Sigmoid colon (tissue), 7 donors: ENCODE measurements around the gene MEF2A. TPM values are rescaled to one million over a fixed set of nuclear protein-coding genes. Genes with fewer than 3 reads are reported as not detected.
"Not testable (repeated sequence)": the region's sequence is repeated elsewhere in the genome, so short reads cannot be mapped to it uniquely, and the experiment has no call there.

Experiments used
- DNase-seq: peaks from one replicate; pipeline ENCODE4 v3.0.0-alpha.2; 2019
- H3K27ac ChIP-seq, 4 donors: fragments of 200-600 bp; sonication (generic); one replicate each; pipeline ENCODE4 v1.5.1; 2016 to 2019; ENCODE audit warnings: mild to moderate bottlenecking in 1 of 4
- H3K27me3 ChIP-seq, 3 donors: fragments of 200-600 bp; sonication (generic); one replicate each; pipeline ENCODE4 v1.5.1; 2019; ENCODE audit warnings: mild to moderate bottlenecking in 1 of 3
- H3K36me3 ChIP-seq, 4 donors: fragments of 200-600 bp; sonication (generic); one replicate each; pipeline ENCODE4 v1.5.1; 2016 to 2019
- H3K4me1 ChIP-seq, 4 donors: fragments of 200-600 bp; sonication (generic); one replicate each; pipeline ENCODE4 v1.5.1; 2017 to 2019
- H3K4me3 ChIP-seq, 4 donors: fragments of 200-600 bp; sonication (generic); one replicate each; pipeline ENCODE4 v1.5.1; 2017 to 2019; ENCODE audit warnings: mild to moderate bottlenecking in 2 of 4, moderate library complexity in 1 of 4
- H3K9me3 ChIP-seq, 4 donors: fragments of 200-600 bp in 3 of 4; sonication (generic) in 3 of 4; one replicate each; pipeline versions ENCODE4 v1.5.1 to v1.6.1; 2013 to 2019
- EP300 ChIP-seq, 4 donors: sonication (generic); formaldehyde crosslinking; IDR thresholded peaks; one replicate each; pipeline ENCODE4 v1.6.1; 2017; ENCODE audit warnings: antibody characterized with exemption in 4 of 4
- POLR2A ChIP-seq, 2 donors: fragments of 450-650 bp; IDR thresholded peaks; one replicate each; pipeline ENCODE4 v1.6.1; 2016; ENCODE audit warnings: antibody characterized with exemption in 2 of 2, mild to moderate bottlenecking in 2 of 2, moderate library complexity in 2 of 2
- POLR2AphosphoS5 ChIP-seq, 4 donors: sonication (generic); formaldehyde crosslinking; IDR thresholded peaks; one replicate each; pipeline ENCODE4 v1.6.1; 2017; ENCODE audit warnings: antibody characterized with exemption in 4 of 4
- WGBS, 2 donors: extraction: QIAGEN DNeasy Blood & Tissue Kit; methylation state at CpG; one replicate each; pipeline ENCODE4 v1.1.7; 2013; 5-methylcytosine and 5-hydroxymethylcytosine counted together
- intact Hi-C: fragments of 100-400 bp; cut with DNase I; formaldehyde crosslinking; loops from one replicate; pipeline ENCODE4 v1.15.1; 2023
- polyA plus RNA-seq, 3 donors: library from polyadenylated mRNA; stranded (reverse); fragments of 200-250 nt; gene quantifications; one replicate each; pipeline ENCODE4 v1.2.3, GENCODE V29; 2013
- total RNA-seq, 4 donors: library from RNA; depleted of rRNA; stranded (reverse); fragments of >200 nt; gene quantifications; one replicate each; pipeline ENCODE4 v1.1.0, GENCODE V29; 2016
- TF ChIP-seq, protein P1 (sequence below), 4 experiments: fragments of 450-650 bp in 3 of 4; fragments of 200-600 bp in 1 of 4; IDR thresholded peaks; one replicate each; pipeline ENCODE4 v1.5.1; 2016 to 2019; ENCODE audit warnings: antibody characterized with exemption in 4 of 4, mild to moderate bottlenecking in 3 of 4, moderate library complexity in 2 of 4
- donor health status: healthy with polysubstance abuse.
- donor health status: Bipolar disorder and iron deficiency.
- donor health status: healthy.

Gene MEF2A
- total and polyA plus RNA-seq, 7 donors, result 11.6 to 123 (median 78.8) TPM

DNA sequence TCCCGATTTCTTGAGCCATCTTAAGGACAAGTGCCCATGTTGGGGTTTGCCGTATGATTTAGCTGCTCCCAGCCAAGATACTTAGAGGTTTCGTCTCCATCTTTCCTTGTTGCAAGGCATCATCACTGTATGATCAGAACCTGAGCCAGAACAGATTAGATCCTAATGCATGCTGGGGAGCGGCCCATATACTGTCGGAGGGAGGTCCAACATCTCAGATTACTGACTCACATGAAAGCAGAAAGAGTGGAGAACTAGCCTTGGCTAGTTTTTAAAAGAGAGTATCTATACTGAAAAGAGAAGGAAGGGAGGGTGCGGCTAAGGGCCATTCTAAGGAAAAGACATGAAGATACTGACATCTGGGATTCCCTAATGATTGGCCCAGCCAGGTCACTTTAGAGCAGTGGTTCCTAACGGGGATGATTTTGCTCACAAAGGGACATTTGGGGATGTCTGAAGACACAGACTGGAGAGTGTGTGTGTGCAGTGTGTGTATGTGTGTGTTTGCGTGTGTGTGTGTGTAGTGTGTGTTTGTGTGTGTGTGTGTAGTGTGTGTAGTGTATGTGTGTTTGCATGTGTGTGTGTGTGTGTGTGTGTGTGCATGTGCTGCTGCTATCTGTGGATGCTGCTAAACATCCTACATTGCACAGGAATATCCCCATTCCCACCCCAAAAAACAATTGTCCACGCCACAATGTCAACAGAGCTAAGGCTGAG lies 179.7 kb downstream of the MEF2A start:
- H3K4me3 ChIP-seq, result no peak overlapping the region
- 91 to 93% methylated on average over 9 of the region's 9 CpGs for WGBS, 2 donors
- no peaks in the 10 kb centered on the region for H3K36me3 ChIP-seq
- H3K4me1 ChIP-seq, result no peaks in the 10 kb centered on the region
- no peak for TF ChIP-seq POLR2A (IDR thresholded peaks at IDR 0.05)
- intact Hi-C loops, result no loop called here
- H3K27me3 ChIP-seq, result no peaks in the 10 kb centered on the region
- DNase-seq, result no peak
- no peaks in the 10 kb centered on the region for H3K9me3 ChIP-seq
- no peak overlapping the region for H3K27ac ChIP-seq

DNA sequence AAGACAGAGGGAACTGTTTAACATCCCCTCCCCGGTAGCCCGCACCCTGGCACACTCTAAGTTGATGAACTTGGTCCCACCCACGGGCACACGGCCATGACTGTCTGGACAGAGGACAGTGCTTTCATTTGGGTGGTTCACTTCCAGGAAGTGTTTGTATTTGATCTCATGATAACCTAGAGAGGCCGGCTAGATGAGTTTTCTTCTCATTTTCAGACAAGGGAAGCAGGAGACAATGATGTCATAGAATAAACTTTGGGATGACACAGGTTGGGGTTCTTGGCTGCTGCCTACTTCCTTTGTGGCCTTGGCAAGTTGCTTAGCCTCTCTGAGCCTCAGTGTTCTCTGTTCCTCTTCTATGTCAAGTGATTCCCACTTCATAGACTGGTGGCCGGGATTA lies 183.6 kb downstream of the MEF2A start:
- TF ChIP-seq EP300 (IDR thresholded peaks at IDR 0.05) (no peak), POLR2A (IDR thresholded peaks at IDR 0.05) (no peak), POLR2AphosphoS5 (IDR thresholded peaks at IDR 0.05) (no peak)
- TF ChIP-seq, protein P1, sequence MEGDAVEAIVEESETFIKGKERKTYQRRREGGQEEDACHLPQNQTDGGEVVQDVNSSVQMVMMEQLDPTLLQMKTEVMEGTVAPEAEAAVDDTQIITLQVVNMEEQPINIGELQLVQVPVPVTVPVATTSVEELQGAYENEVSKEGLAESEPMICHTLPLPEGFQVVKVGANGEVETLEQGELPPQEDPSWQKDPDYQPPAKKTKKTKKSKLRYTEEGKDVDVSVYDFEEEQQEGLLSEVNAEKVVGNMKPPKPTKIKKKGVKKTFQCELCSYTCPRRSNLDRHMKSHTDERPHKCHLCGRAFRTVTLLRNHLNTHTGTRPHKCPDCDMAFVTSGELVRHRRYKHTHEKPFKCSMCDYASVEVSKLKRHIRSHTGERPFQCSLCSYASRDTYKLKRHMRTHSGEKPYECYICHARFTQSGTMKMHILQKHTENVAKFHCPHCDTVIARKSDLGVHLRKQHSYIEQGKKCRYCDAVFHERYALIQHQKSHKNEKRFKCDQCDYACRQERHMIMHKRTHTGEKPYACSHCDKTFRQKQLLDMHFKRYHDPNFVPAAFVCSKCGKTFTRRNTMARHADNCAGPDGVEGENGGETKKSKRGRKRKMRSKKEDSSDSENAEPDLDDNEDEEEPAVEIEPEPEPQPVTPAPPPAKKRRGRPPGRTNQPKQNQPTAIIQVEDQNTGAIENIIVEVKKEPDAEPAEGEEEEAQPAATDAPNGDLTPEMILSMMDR (IDR thresholded peaks at IDR 0.05), result no peak
- DNase-seq, result peak; percentile 56
- no peaks in the 10 kb centered on the region for H3K4me1 ChIP-seq
- 26 to 68% methylated on average over 6 of the region's 6 CpGs for WGBS, 2 donors
- H3K4me3 ChIP-seq, result no peak overlapping the region
- H3K27ac ChIP-seq, result no peak overlapping the region
- no peaks in the 10 kb centered on the region for H3K27me3 ChIP-seq
- intact Hi-C loops, result no loop called here
- H3K36me3 ChIP-seq, result no peaks in the 10 kb centered on the region
- no peaks in the 10 kb centered on the region for H3K9me3 ChIP-seq

DNA sequence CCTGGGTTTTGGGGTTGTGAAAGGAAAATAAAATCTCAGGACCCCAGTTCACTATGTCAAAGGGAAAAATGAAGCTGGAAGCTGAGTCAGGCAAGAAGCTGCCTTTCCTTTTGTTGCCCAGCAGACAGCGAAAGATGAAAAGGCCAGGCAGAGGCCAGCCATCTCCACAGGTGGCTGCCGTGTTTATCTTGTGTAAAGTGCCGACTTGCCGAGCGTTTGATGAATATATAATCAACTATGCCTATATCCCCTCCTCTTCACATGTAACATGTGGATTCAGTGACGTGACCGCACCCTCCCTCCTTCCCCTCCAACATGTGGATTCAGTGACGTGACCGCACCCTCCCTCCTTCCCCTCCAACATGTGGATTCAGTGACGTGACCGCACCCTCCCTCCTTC lies 184.5 kb downstream of the MEF2A start:
- WGBS, 2 donors, result 90% methylated on average over 11 of the region's 11 CpGs
- H3K27ac ChIP-seq, H3K4me3 ChIP-seq, H3K4me1 ChIP-seq, intact Hi-C loops, DNase-seq, H3K9me3 ChIP-seq, H3K27me3 ChIP-seq, H3K36me3 ChIP-seq: not testable (repeated sequence)

DNA sequence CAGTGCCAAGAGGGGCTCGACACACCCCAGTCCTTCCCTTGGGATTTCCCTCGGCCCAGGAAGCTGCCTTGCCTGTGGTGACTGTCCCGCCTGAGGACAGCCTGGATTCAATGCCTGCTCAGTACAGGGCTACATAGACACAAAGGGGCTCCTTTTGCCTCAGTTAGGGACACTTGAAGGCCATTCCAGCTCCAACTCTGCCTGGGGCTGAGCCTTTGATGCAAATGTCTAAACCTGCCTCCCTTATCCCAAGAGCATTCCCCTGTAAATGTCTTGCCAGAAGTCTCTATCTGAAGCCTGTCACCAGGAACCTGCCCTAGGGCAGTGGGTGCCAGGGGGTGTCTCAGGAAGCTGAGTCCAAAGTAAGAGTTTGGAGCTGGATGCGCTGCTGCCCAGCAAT lies 186.8 kb downstream of the MEF2A start:
- no peak for TF ChIP-seq POLR2AphosphoS5 (IDR thresholded peaks at IDR 0.05)
- TF ChIP-seq POLR2A (IDR thresholded peaks at IDR 0.05), result no peak
- TF ChIP-seq, protein P1 (IDR thresholded peaks at IDR 0.05), result no peak
- no peak for TF ChIP-seq EP300 (IDR thresholded peaks at IDR 0.05)
- no peak overlapping the region for H3K4me3 ChIP-seq
- intact Hi-C loops, result no loop called here
- H3K27ac ChIP-seq, result no peak overlapping the region
- no peaks in the 10 kb centered on the region for H3K36me3 ChIP-seq
- no peaks in the 10 kb centered on the region for H3K4me1 ChIP-seq
- WGBS, 2 donors, result 85 to 91% methylated on average over 4 of the region's 4 CpGs
- no peaks in the 10 kb centered on the region for H3K27me3 ChIP-seq
- no peaks in the 10 kb centered on the region for H3K9me3 ChIP-seq
- no peak for DNase-seq

DNA sequence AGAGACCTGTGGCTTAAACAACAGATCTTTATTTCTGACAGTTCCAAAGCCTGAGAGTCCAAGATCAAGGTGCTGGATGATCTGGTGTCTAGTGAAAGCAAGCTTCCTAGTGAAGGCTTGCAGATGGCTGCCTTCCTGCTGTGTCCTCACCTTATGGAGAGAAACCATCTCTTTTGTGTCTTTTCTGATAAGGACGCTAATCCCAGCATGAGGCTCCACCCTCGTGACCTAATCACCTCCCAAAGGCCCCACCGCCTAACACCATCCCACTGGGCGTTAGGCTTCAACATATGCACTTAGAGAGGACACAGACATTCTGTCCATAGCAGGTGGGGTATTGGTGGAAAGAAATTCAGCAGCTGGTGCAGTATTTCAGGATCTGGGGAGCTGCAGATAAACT lies 187.3 kb downstream of the MEF2A start:
- Histone ChIP-seq H3K4me3 (no peak overlapping the region), H3K36me3 (no peaks in the 10 kb centered on the region), H3K27me3 (no peaks in the 10 kb centered on the region), H3K4me1 (no peaks in the 10 kb centered on the region), H3K9me3 (no peaks in the 10 kb centered on the region), H3K27ac (no peak overlapping the region)
- 92 to 95% methylated on average over 4 of the region's 4 CpGs for WGBS, 2 donors
- intact Hi-C loops, result no loop called here
- no peak for TF ChIP-seq POLR2AphosphoS5 (IDR thresholded peaks at IDR 0.05)
- no peak for TF ChIP-seq POLR2A (IDR thresholded peaks at IDR 0.05)
- TF ChIP-seq EP300 (IDR thresholded peaks at IDR 0.05), result no peak
- TF ChIP-seq, protein P1 (IDR thresholded peaks at IDR 0.05), result no peak
- DNase-seq, result no peak
